Osteoblast (primary cell): ENCODE data around the gene CXCR5. TPM values are rescaled to one million over a fixed set of nuclear protein-coding genes. Genes with fewer than 3 reads are reported as not detected.

Experiments used
- DNase-seq: peaks from one replicate; pipeline ENCODE4 v3.0.0; 2011; ENCODE audit warnings: low spot score, mixed read lengths; ENCODE audit not compliant: insufficient read length; ENCODE audit errors: missing footprints
- H2AFZ ChIP-seq: 2 replicates; pipeline ENCODE4 v1.6.0; 2011; ENCODE audit warnings: mild to moderate bottlenecking, low read length
- H3K27ac ChIP-seq: 2 replicates; pipeline ENCODE4 v1.5.1; 2011; ENCODE audit warnings: mild to moderate bottlenecking, low read depth, low read length, moderate library complexity
- H3K27me3 ChIP-seq: 2 replicates; pipeline ENCODE4 v1.6.0; 2012; ENCODE audit warnings: mild to moderate bottlenecking, control low read depth, inconsistent platforms, low read length, moderate library complexity; ENCODE audit not compliant: insufficient read depth
- H3K36me3 ChIP-seq: 2 replicates; pipeline ENCODE4 v1.5.1; 2011; ENCODE audit warnings: mild to moderate bottlenecking, low read length, control low read depth, moderate library complexity; ENCODE audit not compliant: insufficient read depth
- H3K4me1 ChIP-seq: 2 replicates; pipeline ENCODE4 v1.5.1; 2011; ENCODE audit warnings: mild to moderate bottlenecking, low read length, control low read depth, moderate library complexity; ENCODE audit not compliant: insufficient read depth
- H3K4me2 ChIP-seq: 2 replicates; pipeline ENCODE4 v1.6.0; 2011; ENCODE audit warnings: mild to moderate bottlenecking, low read length; ENCODE audit not compliant: insufficient read depth
- H3K4me3 ChIP-seq: fragments of 200-600 bp; sonication (generic); 3 replicates; pipeline ENCODE4 v1.5.1; 2012; ENCODE audit warnings: mild to moderate bottlenecking, low read length, inconsistent platforms; ENCODE audit not compliant: insufficient read depth
- H3K79me2 ChIP-seq: 2 replicates; pipeline ENCODE4 v1.6.0; 2012; ENCODE audit warnings: mild to moderate bottlenecking, low read length, control low read depth, inconsistent platforms; ENCODE audit not compliant: insufficient read depth
- H3K9me3 ChIP-seq: 2 replicates; pipeline ENCODE4 v1.5.1; 2011; ENCODE audit warnings: low read depth, low read length, control low read depth
- H4K20me1 ChIP-seq: 2 replicates; pipeline ENCODE4 v1.6.0; 2012; ENCODE audit warnings: mild to moderate bottlenecking, low read length, control low read depth; ENCODE audit not compliant: insufficient read depth
- total RNA-seq: library from RNA; depleted of rRNA; stranded (reverse); fragments of >200 nt; gene quantifications from 2 replicates; pipeline ENCODE4 v1.2.3, GENCODE V29; 2012
- TF ChIP-seq, protein P1 (sequence below): IDR thresholded peaks from 2 replicates; pipeline ENCODE4 v1.5.1; 2011; ENCODE audit warnings: mild to moderate bottlenecking, low read depth, low read length, moderate library complexity; ENCODE audit errors: extremely low read depth

Gene CXCR5
- total RNA-seq, 1 donor, result not detected

DNA sequence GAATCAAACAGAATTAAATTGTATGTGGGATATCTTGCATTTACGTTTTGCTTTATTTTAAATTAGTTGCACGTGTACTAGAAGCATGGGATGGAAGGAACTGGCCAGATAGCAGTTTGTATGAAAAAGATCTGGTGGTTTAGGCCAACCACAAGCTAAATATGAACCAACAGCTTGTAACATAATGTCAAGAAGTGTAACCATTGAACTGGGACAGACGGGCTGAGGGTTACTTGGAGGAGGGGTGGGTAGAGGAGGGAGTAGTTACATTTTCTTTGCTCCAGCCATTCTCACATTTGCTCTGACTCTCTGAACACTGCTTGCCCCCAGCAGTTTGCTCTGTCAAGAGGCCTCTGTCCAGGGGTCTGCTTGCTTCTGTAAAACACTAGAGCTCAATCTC lies 31.7 kb upstream of the CXCR5 start:
- no peak for DNase-seq
- no peaks in the 10 kb centered on the region for H4K20me1 ChIP-seq
- TF ChIP-seq, protein P1, sequence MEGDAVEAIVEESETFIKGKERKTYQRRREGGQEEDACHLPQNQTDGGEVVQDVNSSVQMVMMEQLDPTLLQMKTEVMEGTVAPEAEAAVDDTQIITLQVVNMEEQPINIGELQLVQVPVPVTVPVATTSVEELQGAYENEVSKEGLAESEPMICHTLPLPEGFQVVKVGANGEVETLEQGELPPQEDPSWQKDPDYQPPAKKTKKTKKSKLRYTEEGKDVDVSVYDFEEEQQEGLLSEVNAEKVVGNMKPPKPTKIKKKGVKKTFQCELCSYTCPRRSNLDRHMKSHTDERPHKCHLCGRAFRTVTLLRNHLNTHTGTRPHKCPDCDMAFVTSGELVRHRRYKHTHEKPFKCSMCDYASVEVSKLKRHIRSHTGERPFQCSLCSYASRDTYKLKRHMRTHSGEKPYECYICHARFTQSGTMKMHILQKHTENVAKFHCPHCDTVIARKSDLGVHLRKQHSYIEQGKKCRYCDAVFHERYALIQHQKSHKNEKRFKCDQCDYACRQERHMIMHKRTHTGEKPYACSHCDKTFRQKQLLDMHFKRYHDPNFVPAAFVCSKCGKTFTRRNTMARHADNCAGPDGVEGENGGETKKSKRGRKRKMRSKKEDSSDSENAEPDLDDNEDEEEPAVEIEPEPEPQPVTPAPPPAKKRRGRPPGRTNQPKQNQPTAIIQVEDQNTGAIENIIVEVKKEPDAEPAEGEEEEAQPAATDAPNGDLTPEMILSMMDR, result no peak

DNA sequence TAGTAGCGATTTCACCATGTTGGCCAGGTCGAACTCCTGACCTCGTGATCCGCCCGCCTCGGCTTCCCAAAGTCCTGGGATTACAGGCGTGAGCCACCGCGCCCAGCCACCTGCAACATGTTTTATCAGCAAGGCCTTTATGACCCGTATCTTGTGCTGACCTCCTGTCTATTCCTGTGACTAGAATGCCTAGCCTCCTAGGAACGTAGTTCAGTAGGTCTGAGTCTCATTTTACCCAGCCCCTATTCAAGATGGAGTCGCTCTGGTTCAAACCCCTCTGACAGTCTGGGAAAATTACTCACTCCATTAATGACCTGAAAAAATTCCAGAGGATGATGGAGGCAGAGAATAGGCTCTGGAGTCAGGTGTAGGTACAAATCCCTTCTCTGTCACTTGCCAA lies 30.0 kb upstream of the CXCR5 start:
- no peak for DNase-seq
- Histone ChIP-seq H3K4me2 (no peak overlapping the region), H3K27me3 (no peaks in the 10 kb centered on the region), H3K4me3 (no peak overlapping the region), H3K4me1 (no peaks in the 10 kb centered on the region), H3K36me3 (no peaks in the 10 kb centered on the region), H4K20me1 (no peaks in the 10 kb centered on the region), H2AFZ (no peak overlapping the region), H3K27ac (no peak overlapping the region), H3K79me2 (no peaks in the 10 kb centered on the region), H3K9me3 (no peaks in the 10 kb centered on the region)
- TF ChIP-seq, protein P1, result no peak

More for the DNA sequence above, 31.7 kb upstream of the CXCR5 start:
- Histone ChIP-seq H3K27ac (no peak overlapping the region), H2AFZ (no peak overlapping the region), H3K4me2 (no peak overlapping the region), H3K4me3 (no peak overlapping the region), H3K9me3 (no peaks in the 10 kb centered on the region), H3K4me1 (no peaks in the 10 kb centered on the region), H3K36me3 (no peaks in the 10 kb centered on the region), H3K79me2 (no peaks in the 10 kb centered on the region), H3K27me3 (no peaks in the 10 kb centered on the region)

DNA sequence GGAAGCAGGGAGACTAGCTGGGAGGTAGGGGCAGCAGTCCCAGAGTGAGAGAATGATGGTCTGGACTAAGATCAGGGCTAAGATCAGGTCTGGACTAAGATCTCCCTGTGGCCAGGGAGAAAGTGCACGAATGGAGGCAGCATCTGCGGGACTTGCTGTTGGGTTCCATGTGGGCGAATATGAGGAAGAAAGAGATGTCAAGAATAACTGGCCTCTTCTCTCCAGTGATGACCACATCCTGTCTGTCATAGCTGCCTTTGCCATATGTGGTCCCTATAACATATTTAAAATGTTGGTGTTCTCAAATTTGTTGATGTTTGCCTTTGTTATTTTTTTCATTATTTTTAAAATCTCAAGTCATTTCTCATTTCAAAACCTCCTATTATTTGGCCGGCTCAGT lies 27.4 kb upstream of the CXCR5 start:
- Histone ChIP-seq H3K9me3 (no peaks in the 10 kb centered on the region), H3K27me3 (no peaks in the 10 kb centered on the region), H3K79me2 (no peaks in the 10 kb centered on the region), H3K4me1 (no peaks in the 10 kb centered on the region), H3K4me3 (no peak overlapping the region), H2AFZ (no peak overlapping the region), H4K20me1 (no peaks in the 10 kb centered on the region), H3K36me3 (no peaks in the 10 kb centered on the region), H3K4me2 (no peak overlapping the region), H3K27ac (no peak overlapping the region)
- TF ChIP-seq, protein P1, result no peak
- no peak for DNase-seq

DNA sequence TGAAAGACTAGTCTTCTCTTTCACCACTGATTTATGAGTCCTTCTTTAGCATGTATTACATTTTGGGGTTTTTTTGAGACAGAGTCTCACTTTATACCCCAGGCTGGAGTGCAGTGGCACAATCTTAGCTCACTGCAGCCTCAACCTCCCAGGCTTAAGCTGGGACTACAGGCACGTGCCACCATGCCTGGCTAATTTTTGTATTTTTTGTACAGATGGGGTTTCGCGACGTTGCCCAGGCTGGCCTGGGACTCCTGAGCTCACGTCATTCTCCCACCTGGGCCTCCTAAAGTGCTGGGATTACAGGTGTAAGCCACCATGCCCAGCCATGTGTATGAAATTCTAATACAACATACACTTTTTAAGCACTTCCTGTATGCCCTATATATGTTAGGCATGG lies 26.3 kb upstream of the CXCR5 start:
- Histone ChIP-seq H4K20me1 (no peaks in the 10 kb centered on the region), H3K27me3 (no peaks in the 10 kb centered on the region), H2AFZ (no peak overlapping the region), H3K9me3 (no peaks in the 10 kb centered on the region), H3K79me2 (no peaks in the 10 kb centered on the region), H3K36me3 (no peaks in the 10 kb centered on the region), H3K4me3 (no peak overlapping the region), H3K4me1 (no peaks in the 10 kb centered on the region), H3K4me2 (no peak overlapping the region), H3K27ac (no peak overlapping the region)
- DNase-seq, result no peak
- TF ChIP-seq, protein P1, result no peak
